CD14-positive monocyte (primary cell): ENCODE results near the gene NUP62CL. TPM values are rescaled to one million over a fixed set of nuclear protein-coding genes. Genes with fewer than 3 reads are reported as not detected.

Source experiments
- DNase-seq, 3 donors: peaks; one replicate each; pipeline ENCODE4 v3.0.0-alpha.2; 2011 to 2022
- H2AFZ ChIP-seq: 2 replicates; pipeline ENCODE4 v1.6.0; 2012; ENCODE audit warnings: mild to moderate bottlenecking, low read depth, low read length, inconsistent platforms; ENCODE audit not compliant: insufficient read depth, poor library complexity, severe bottlenecking
- H3K27ac ChIP-seq, 2 donors: 1 replicate in 1 of 2; 2 replicates in 1 of 2; pipeline ENCODE4 v1.5.1; 2012 to 2013; ENCODE audit warnings: low read length in 2 of 2, control low read depth in 1 of 2, inconsistent platforms in 1 of 2, low read depth in 1 of 2, mild to moderate bottlenecking in 1 of 2
- H3K27me3 ChIP-seq, 2 donors: one replicate each; pipeline versions ENCODE4 v1.6.0 to v1.6.1; 2011 to 2013; ENCODE audit warnings: low read length in 2 of 2; ENCODE audit not compliant: control insufficient read depth in 2 of 2, insufficient read depth in 2 of 2
- H3K36me3 ChIP-seq, 2 donors: replicated peaks in 1 of 2; 1 replicate in 1 of 2; 2 replicates in 1 of 2; pipeline versions ENCODE4 v1.5.1 to v1.6.1; 2012 to 2013; ENCODE audit warnings: low read length in 2 of 2, control low read depth in 1 of 2, inconsistent platforms in 1 of 2, mild to moderate bottlenecking in 1 of 2; ENCODE audit not compliant: insufficient read depth in 2 of 2, control insufficient read depth in 1 of 2
- H3K4me1 ChIP-seq, 2 donors: 1 replicate in 1 of 2; 2 replicates in 1 of 2; pipeline versions ENCODE4 v1.5.1 to v1.6.1; 2012 to 2013; ENCODE audit warnings: low read length in 2 of 2, control low read depth in 1 of 2, inconsistent platforms in 1 of 2, mild to moderate bottlenecking in 1 of 2, moderate library complexity in 1 of 2; ENCODE audit not compliant: insufficient read depth in 2 of 2, control insufficient read depth in 1 of 2
- H3K4me2 ChIP-seq: replicated peaks from 2 replicates; pipeline ENCODE3; 2012; ENCODE audit warnings: low read length, moderate library complexity, mild to moderate bottlenecking; ENCODE audit not compliant: poor library complexity, severe bottlenecking; ENCODE audit errors: extremely low read depth
- H3K4me3 ChIP-seq, 3 experiments: fragments of 200-600 bp in 1 of 3; sonication (generic) in 1 of 3; replicated peaks in 1 of 3; 1 replicate in 2 of 3; 2 replicates in 1 of 3; pipeline ENCODE4 v1.5.1; 2011 to 2013; ENCODE audit warnings: low read length in 3 of 3, mild to moderate bottlenecking in 3 of 3, control low read depth in 2 of 3, low read depth in 2 of 3, inconsistent platforms in 1 of 3, moderate library complexity in 1 of 3
- H3K79me2 ChIP-seq: 2 replicates; pipeline ENCODE4 v1.6.0; 2012; ENCODE audit warnings: mild to moderate bottlenecking, control low read depth, inconsistent platforms, low read length, moderate library complexity; ENCODE audit not compliant: insufficient read depth
- H3K9ac ChIP-seq: 2 replicates; pipeline ENCODE4 v1.6.0; 2017; ENCODE audit warnings: low read length, mild to moderate bottlenecking; ENCODE audit not compliant: insufficient read depth, poor library complexity, severe bottlenecking
- H3K9me3 ChIP-seq, 2 donors: replicated peaks in 1 of 2; 1 replicate in 1 of 2; 2 replicates in 1 of 2; pipeline versions ENCODE4 v1.5.1 to v1.6.1; 2012 to 2013; ENCODE audit warnings: low read length in 2 of 2, control low read depth in 1 of 2; ENCODE audit not compliant: control insufficient read depth in 1 of 2, insufficient read depth in 1 of 2
- H4K20me1 ChIP-seq: 2 replicates; pipeline ENCODE4 v1.6.0; 2012; ENCODE audit warnings: mild to moderate bottlenecking, low read length, control low read depth, moderate library complexity; ENCODE audit not compliant: insufficient read depth
- H3K27ac Mint-ChIP-seq, 7 donors: one replicate each; pipeline ENCODE4 v1.8.0; 2020; ENCODE audit warnings: mild to moderate bottlenecking in 7 of 7, mixed read lengths in 7 of 7, moderate library complexity in 6 of 7, inconsistent platforms in 2 of 7
- H3K27me3 Mint-ChIP-seq, 3 donors: one replicate each; pipeline ENCODE4 v1.8.0; 2021 to 2022; ENCODE audit warnings: low read depth in 3 of 3, mild to moderate bottlenecking in 3 of 3, mixed read lengths in 3 of 3, moderate library complexity in 3 of 3, inconsistent platforms in 1 of 3
- H3K36me3 Mint-ChIP-seq, 2 donors: one replicate each; pipeline ENCODE4 v1.8.0; 2020; ENCODE audit warnings: mixed read lengths in 2 of 2, inconsistent platforms in 1 of 2, mild to moderate bottlenecking in 1 of 2
- H3K4me1 Mint-ChIP-seq: one replicate; pipeline ENCODE4 v1.8.0; 2020; ENCODE audit warnings: mild to moderate bottlenecking, mixed read lengths
- H3K4me3 Mint-ChIP-seq, 2 donors: one replicate each; pipeline ENCODE4 v1.8.0; 2020; ENCODE audit warnings: mild to moderate bottlenecking in 2 of 2, mixed read lengths in 2 of 2, moderate library complexity in 1 of 2
- H3K9me3 Mint-ChIP-seq, 7 donors: one replicate each; pipeline ENCODE4 v1.8.0; 2020 to 2022; ENCODE audit warnings: mixed read lengths in 7 of 7, mild to moderate bottlenecking in 6 of 7, moderate library complexity in 6 of 7, inconsistent platforms in 2 of 7
- WGBS: methylation state at CpG from one replicate; pipeline ENCODE4 v1.1.5; 2013; ENCODE audit warnings: missing lambda C conversion rate; ENCODE audit not compliant: insufficient coverage; 5-methylcytosine and 5-hydroxymethylcytosine counted together
- intact Hi-C, 2 donors: fragments of 100-400 bp; cut with micrococcal nuclease; formaldehyde crosslinking; loops; one replicate each; pipeline versions ENCODE4 v1.15.0 to v1.15.1; 2023
- polyA plus RNA-seq, 3 donors: library from polyadenylated mRNA; depleted of rRNA in 1 of 3; unstranded in 2 of 3; stranded (reverse) in 1 of 3; fragments of 300-500 nt in 2 of 3; fragments of >200 nt in 1 of 3; fragmentation: Illumina TruSeq in 2 of 3; gene quantifications; 1 replicate in 2 of 3; 2 replicates in 1 of 3; pipeline ENCODE4 v1.2.3, GENCODE V29; 2012 to 2021
- TF ChIP-seq, protein P1 (sequence below): fragments of 200-600 bp; IDR thresholded peaks from one replicate; pipeline ENCODE4 v1.8.0; 2022; ENCODE audit warnings: antibody characterized with exemption, mild to moderate bottlenecking

Gene NUP62CL
- polyA plus RNA-seq, 3 donors = 0.09 TPM; not detected in 2

DNA sequence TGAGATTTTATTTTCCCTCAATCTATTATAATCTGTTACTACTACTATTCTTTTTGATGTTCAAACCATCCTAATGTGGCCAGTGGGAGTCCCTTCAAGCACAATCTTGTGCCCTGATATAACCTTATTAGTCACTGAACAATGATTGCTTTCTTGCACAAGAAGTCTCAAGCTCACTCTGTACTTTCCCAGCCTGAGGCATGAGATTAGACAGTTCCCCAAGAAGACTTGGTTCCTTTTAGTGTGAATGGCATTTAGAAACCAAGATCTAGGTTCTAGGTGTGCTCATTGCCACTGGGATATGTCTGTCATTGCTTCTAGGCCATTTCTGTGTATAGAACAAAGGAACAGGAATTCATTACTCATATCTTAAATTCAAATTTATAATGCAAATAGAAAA lies 59.6 kb downstream of the NUP62CL start:
- peak in 2 of 3 donors; percentile 2 to 39 for DNase-seq
- no peak overlapping the region for H3K4me3 ChIP-seq
- TF ChIP-seq, protein P1, sequence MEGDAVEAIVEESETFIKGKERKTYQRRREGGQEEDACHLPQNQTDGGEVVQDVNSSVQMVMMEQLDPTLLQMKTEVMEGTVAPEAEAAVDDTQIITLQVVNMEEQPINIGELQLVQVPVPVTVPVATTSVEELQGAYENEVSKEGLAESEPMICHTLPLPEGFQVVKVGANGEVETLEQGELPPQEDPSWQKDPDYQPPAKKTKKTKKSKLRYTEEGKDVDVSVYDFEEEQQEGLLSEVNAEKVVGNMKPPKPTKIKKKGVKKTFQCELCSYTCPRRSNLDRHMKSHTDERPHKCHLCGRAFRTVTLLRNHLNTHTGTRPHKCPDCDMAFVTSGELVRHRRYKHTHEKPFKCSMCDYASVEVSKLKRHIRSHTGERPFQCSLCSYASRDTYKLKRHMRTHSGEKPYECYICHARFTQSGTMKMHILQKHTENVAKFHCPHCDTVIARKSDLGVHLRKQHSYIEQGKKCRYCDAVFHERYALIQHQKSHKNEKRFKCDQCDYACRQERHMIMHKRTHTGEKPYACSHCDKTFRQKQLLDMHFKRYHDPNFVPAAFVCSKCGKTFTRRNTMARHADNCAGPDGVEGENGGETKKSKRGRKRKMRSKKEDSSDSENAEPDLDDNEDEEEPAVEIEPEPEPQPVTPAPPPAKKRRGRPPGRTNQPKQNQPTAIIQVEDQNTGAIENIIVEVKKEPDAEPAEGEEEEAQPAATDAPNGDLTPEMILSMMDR = no peak
- H3K4me3 Mint-ChIP-seq = no peak overlapping the region
- H3K36me3 Mint-ChIP-seq = no peaks in the 10 kb centered on the region
- no peaks in the 10 kb centered on the region for H4K20me1 ChIP-seq
- H3K27ac ChIP-seq = no peak overlapping the region
- no peaks in the 10 kb centered on the region for H3K79me2 ChIP-seq
- intact Hi-C loops = no loop called here
- no peaks in the 10 kb centered on the region for H3K9me3 Mint-ChIP-seq
- H3K9ac ChIP-seq = no peak overlapping the region
- H2AFZ ChIP-seq = no peak overlapping the region
- no peaks in the 10 kb centered on the region for H3K27me3 ChIP-seq
- H3K27ac Mint-ChIP-seq = no peak overlapping the region
- H3K4me2 ChIP-seq = no peak overlapping the region
- no peaks in the 10 kb centered on the region for H3K4me1 ChIP-seq
- H3K9me3 ChIP-seq = no peaks in the 10 kb centered on the region
- H3K4me1 Mint-ChIP-seq = no peaks in the 10 kb centered on the region
- no peaks in the 10 kb centered on the region for H3K36me3 ChIP-seq
- peaks cover 0 to 7% (median 0%) of the 10 kb centered on the region in 3 donors for H3K27me3 Mint-ChIP-seq

DNA sequence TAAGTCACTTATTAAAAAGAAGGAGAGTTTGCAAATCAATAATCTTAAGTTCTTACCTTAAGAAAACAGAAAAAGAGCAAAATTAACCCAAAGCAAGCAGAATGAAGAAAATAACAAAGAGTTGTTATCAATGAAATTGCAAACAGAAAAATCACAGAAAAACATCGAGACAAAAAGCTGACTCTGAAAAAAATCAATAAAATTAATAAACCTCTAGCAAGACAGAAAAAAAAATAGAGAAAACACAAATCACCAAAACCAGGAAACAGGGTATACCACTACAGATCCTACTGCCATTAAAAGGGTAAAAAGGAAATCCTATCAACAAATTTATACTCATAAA lies 70.3 kb downstream of the NUP62CL start:
- Histone ChIP-seq H3K27ac (peak overlapping the region in 1 of 2 donors; percentile 63), H3K4me3 (no peak overlapping the region), H4K20me1 (no peaks in the 10 kb centered on the region), H3K36me3 (no peaks in the 10 kb centered on the region), H3K27me3 (no peaks in the 10 kb centered on the region), H2AFZ (no peak overlapping the region), H3K9ac (no peak overlapping the region), H3K79me2 (no peaks in the 10 kb centered on the region), H3K4me2 (peak overlapping the region; percentile 23), H3K4me1 (peaks cover 10 to 16% of the 10 kb centered on the region in 2 donors), H3K9me3 (no peaks in the 10 kb centered on the region)
- Mint-ChIP-seq H3K9me3 (peaks cover 0 to 5% (median 0%) of the 10 kb centered on the region in 7 donors), H3K4me3 (peak overlapping the region in 1 of 2 donors; percentile 67), H3K27ac (peak overlapping the region in 5 of 7 donors; percentile 6 to 76 (median 30)), H3K4me1 (peaks cover 13% of the 10 kb centered on the region), H3K36me3 (no peaks in the 10 kb centered on the region), H3K27me3 (peaks cover 0 to 10% (median 0%) of the 10 kb centered on the region in 3 donors)
- TF ChIP-seq, protein P1 = no peak
- DNase-seq = no peak
- intact Hi-C loops = no loop called here
- WGBS = no CpG with 5 or more reads among the region's 1 CpG
